ENCODE measurements around the gene EPS15.

- no peak for TF ChIP-seq CTCF (IDR thresholded peaks at IDR 0.05)
- TF ChIP-seq POLR2A (IDR thresholded peaks at IDR 0.05) = no peak
Measured at GRCh38 chr1:51532853-51533252, 13.8 kb upstream of the EPS15 start.
